GM21367 (cell line): ENCODE results near the gene SLC44A2.

Experiments used
- ATAC-seq: cut with Tn5 transposase; IDR thresholded peaks from one replicate; pipeline ENCODE4 v1.9.1; 2021; ENCODE audit not compliant: unreplicated experiment

The SLC44A2 gene

GRCh38 chr19:10625003-10625761 lies at the start of gene SLC44A2:
Gene SLC44A2 (plus strand): TSS chr19:10625553. CDS start chr19:10625634, 81 bp downstream.
- no peak for ATAC-seq

- no peak for ATAC-seq
Observed at GRCh38 chr19:10577951-10578350, 47.4 kb upstream of the SLC44A2 start.

- ATAC-seq = no peak
Observed at GRCh38 chr19:10580979-10581631, 44.2 kb upstream of the SLC44A2 start.

DNA sequence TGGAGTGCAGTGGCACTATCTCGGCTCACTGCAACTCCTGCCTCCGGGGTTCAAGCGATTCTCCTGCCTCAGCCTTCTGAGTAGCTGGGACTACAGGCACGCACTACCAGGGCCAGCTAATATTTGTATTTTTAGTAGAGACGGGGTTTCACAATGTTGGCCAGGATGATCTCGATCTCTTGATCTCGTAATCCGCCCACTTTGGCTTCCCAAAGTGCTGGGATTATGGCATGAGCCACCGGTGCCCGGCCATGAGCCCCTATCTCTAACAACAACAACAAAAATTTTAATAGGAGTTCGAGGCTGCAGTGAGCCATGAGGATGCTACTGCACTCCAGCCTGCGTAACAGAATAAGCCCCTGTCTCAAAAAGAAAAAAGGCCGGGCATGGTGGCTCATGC lies 43.3 kb upstream of the SLC44A2 start:
- ATAC-seq = no peak

DNA sequence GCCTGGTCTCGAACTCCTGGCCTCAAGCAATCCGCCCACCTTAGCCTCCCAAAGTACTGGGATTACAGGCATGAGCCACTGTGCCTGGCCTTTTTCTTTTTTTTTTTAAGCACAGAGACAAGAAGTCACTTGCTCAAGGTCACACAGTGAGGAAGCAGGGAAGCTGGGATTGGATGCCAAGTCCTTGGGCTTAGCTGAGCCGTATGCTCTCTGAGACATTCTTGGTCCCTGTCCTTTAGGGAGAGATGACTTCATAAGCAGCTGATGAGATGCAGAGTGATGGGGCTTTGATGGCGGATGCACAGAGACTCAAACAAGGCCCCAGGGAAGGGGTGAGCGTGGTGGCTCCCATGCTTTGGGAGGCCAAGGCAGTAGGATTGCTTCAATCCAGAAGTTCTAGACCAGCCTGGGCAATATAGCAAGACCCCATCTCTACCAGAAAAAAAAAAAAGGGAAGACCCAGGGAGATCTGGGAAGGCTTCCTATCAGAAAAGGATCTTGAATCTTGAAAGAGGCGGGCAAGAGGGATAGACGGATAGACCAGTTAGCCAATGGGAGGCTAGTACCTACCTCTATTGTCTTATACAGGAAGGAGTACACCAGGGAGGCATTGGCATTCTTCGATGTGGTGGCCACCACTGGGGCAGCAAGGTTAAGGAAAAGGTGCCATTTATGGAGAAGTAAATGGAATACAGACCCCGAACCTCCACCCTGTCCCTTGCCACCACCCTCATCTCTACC lies 42.1 kb upstream of the SLC44A2 start:
- ATAC-seq = no peak

DNA sequence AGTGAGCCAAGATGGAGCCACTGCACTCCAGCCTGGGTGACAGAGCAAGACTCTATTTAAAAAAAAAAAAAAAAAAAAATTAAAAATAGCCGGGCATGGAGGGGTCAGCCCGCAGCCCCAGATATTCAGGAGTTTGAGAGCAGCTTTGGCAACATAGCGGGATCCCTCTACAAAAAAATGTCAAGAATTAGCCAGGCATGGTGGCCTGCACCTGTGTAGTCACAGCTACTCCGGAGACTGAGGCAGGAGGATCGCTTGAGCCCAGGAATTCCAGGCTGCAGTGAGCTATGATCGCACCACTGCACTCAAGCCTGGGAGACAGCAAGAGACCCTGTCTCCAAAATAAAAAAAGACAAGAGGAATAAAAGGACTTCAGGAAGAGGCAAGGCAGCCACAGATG lies 39.0 kb upstream of the SLC44A2 start:
- no peak for ATAC-seq

DNA sequence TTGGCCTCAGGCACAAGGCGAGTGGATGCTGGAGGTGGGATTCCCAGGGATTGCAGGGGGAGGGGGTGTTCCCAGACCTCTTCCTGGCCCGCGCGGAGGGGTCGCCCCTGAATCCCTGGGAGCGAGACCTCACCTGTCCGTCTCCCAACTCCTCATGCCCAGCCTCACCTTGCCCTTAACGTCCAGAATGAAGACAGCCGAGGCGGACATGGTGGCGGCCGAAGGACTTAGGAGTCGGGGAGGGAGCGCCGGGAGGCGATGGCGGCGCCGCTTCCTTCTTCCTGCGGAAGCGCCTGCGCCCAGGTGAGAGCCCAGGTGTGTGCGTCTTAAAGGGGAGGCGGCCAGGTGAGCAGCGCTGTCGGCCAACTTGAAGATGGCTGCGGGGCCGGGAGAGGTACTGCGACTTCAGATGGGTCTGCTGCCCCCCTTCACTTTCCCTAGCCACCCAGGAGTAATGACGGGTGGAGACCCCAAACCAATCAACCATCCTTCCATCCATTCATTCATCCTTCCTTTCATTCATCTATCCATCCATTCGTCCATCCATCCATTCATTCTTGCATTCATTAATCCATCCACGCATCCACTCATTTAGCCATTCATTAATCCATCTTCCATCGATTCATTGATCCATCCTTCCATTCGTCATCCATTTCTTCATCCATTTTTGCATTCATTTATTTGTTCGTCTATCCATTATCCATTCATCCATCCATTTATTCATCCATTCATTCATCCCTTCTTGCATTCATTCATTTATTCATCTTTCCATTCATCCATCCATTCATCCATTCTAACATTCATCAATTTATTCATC lies 38.1 kb upstream of the SLC44A2 start, which contains the start of gene AP1M2:
AP1M2 (minus strand) TSS at position 291 of the 817 bp plus-strand sequence; CDS start at position 210, 81 bp downstream.
- no peak for ATAC-seq

DNA sequence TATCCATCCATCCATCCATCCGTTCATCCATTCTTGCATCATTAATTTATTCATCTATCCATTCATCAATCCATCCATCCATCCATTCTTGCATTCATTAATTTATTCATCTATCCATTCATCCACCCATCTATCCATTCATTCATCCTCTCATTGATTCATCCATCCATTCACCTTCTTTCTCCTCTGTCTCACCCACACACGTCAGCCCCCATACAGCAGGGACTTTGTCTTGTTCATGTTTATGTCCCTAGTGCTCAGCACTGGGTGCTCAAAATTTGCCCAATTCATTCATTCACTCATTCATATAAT lies 37.6 kb upstream of the SLC44A2 start:
- no peak for ATAC-seq

GRCh38 chr19:10593148-10593547 lies 32.2 kb upstream of the SLC44A2 start:
- ATAC-seq = no peak

- no peak for ATAC-seq
Observed at GRCh38 chr19:10593820-10594637, 31.3 kb upstream of the SLC44A2 start.

DNA sequence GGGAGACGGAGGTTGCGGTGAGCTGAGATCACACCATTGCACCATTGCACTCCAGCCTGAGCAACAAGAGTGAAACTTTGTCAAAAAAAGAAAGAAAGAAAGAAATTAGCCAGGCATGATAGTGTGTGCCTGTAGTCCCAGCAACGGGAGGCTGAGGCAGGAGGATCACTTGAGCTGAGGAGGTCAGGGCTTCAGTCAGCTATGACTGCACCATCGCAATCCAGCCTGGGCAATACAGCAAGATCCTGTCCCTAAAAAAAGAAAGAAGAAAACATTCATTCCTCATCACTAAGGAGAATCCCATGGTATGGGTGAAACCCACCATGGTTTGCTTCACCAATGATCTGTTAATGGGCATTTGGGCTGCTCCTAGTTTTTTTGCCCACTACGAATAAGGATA lies 25.2 kb upstream of the SLC44A2 start:
- ATAC-seq = no peak

DNA sequence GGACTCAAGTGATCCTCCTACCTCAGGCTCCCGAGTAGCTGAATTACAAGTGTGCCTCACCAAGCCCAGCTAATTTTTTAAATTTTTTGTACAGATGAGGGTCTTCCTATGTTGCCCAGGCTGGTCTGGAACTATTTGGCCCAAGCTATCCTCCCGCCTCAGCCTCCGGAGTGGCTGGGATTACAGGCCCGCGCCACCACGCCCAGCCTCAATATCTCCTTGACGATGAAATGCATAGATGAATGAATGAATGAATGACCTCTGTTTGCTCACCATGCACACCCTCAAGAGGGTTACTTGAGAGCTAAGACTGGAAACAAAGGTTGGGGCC lies 23.4 kb upstream of the SLC44A2 start:
- ATAC-seq = no peak

- ATAC-seq = no peak
Observed at GRCh38 chr19:10602330-10603083, 22.8 kb upstream of the SLC44A2 start.

DNA sequence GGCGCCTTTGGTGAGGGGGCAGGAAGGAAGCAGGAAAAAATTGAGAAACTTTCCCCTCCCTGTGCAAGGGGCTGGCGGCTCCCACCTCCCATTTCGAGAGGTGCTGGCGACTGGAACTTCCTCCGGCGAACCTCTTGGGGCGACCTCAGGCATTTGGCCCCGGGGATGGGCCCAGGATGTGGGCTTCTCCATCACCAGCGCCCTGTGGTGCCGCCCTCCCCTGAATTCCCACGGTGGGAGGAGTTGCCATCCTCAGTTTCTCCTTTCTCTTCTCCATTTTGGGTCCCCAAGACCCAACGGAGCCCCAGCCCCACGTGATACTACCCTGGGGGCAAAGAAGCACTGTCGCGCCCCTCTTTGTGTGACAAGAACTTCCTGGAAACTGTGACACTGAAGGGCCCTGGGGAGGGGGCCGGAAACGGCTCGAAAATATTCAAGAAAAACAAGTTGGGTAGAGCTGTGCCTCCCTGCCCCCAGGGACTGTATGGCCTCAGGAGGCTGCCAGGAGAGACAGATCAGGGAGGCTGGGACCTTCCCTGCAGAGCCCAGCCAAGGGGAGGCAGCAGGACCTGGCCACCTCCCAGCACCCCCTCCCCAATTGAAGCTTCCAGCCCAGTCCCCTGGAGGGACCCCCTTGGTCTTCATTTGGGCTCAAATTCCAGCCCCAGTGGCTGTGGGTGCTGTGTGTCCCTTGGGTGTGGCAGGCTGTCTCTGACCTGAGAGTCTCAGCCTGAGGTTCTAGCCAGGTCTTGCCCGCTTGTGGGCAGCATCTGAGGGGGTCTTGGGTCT lies 22.1 kb upstream of the SLC44A2 start:
- peak; percentile 42 for ATAC-seq

- peak; percentile 17 for ATAC-seq
Observed at GRCh38 chr19:10603873-10604459, 21.4 kb upstream of the SLC44A2 start.

- ATAC-seq = peak; percentile 16
Observed at GRCh38 chr19:10604460-10604980, 20.8 kb upstream of the SLC44A2 start.

- ATAC-seq = no peak
Observed at GRCh38 chr19:10611907-10612306, 13.4 kb upstream of the SLC44A2 start.

DNA sequence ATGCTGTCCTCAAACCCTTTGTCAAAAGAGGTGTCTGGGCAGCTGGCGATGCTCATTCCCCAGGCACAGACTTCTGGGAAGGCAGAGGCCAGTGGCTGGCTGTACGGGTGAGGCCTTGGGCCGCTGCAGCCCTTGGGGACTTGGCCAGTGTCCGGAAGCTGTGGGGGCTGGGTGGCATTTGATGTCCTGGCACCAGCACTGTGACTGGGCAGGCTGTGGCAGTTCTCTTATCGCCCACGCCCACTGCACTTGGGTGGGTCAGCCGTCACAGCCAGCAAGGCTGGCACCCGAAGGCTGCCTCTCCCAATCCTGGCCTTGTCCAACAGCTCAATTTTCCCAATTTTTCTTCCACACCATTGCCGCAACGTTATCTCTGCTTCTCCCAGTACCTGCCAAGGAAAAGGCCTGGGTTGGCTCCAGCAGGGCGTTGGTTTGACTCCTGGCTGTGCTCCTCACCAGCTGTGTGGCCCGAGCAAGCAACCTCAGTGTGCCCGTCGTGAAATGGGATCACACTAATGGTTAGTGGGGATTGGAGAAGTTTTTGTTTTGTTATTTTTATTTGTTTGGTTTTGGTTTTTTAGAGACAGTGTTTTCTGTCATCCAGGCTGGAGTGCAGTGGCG lies 12.7 kb upstream of the SLC44A2 start:
- ATAC-seq = no peak
